LHCN-M2 (cell line): ENCODE data around the gene CXCL13. TPM values are rescaled to one million over a fixed set of nuclear protein-coding genes. Genes with fewer than 3 reads are reported as not detected.
"Not testable (repeated sequence)": the region's sequence is repeated elsewhere in the genome, so short reads cannot be mapped to it uniquely, and the experiment has no call there.

Source experiments
- DNase-seq: peaks from one replicate; pipeline ENCODE4 v3.0.0-alpha.2; 2012; ENCODE audit warnings: low read depth
- polyA plus RNA-seq: library from polyadenylated mRNA; unstranded; fragments of >200 nt; gene quantifications from one replicate; pipeline ENCODE4 v1.2.1, GENCODE V29; 2012; ENCODE audit warnings: missing spikeins
- total RNA-seq: library from RNA; depleted of rRNA; stranded (reverse); fragments of >200 nt; gene quantifications from 2 replicates; pipeline ENCODE4 v1.2.3, GENCODE V29; 2014; rRNA removed

CXCL13 gene, protein sequence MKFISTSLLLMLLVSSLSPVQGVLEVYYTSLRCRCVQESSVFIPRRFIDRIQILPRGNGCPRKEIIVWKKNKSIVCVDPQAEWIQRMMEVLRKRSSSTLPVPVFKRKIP
- not detected in 2 replicates for total RNA-seq
- polyA plus RNA-seq: not detected

DNA sequence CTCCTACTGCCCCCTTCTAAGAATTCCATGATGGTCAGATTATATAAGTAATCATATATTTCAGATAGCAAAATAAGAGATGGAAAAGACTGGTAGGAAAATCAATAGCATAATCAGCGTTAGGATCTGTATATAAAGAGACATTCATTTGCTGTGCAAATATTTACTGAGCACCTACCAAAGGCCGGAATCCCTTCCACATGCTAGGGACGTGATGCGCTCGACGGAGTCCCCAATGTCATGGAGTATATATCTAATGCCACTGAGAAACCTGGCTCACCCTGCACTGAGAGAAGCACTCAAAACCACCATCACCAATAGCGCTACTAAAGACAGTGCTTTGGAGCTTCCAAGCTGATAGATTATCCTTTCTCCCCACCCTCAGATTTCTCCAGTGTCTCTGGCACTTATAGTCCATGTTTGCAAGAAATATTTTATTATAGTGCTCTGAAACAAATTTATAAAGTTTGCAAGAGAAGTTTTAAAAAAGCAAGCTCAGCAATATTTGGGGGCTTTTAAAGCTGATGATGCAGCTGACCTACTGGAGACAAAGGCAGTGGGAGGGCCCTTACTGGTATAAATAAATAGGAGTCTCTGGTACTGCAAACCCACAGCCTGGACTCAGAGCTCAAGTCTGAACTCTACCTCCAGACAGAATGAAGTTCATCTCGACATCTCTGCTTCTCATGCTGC lies at the start of gene CXCL13:
CXCL13 (plus strand) TSS at position 611 of the 693 bp plus-strand sequence; CDS start at position 657, 46 bp downstream.
- DNase-seq: no peak

DNA sequence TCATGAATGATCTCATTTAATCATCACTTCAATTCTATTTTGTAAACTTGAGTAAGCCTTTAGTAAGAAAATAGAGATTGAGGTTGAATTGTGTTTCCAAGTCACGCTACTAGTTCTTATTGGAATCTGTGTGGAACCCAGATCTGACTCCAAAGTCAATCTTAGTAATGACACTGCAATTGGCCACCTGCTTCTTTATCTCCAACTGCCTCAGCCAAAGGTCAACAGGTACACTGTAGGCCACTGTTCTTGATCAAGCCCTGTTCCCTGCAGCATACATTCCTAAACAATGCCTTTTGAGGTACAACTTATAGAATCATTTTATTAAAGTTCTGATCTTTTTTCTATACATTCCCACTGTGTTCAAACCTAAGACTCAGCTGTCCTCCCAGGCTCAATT lies 45.5 kb upstream of the CXCL13 start:
- no peak for DNase-seq

DNA sequence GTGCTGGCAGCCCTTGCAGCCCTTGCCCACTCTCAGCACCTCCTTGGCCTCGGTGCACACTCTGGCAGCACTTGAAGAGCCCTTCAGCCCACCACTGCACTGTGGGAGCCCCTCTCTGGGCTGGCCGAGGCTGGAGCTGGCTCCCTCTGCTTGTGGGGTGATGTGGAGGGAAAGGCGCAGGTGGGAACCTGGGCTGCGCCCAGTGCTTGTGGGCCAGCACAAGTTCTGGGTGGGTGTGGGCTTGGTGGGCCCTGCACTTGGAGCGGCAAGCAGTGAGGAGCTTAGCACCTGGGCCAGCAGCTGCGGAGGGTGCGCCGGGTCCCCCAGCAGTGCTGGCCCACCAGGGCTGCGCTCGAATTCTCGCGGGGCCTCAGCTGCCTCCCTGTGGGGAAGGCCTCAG lies 43.9 kb upstream of the CXCL13 start:
- DNase-seq: not testable (repeated sequence)

DNA sequence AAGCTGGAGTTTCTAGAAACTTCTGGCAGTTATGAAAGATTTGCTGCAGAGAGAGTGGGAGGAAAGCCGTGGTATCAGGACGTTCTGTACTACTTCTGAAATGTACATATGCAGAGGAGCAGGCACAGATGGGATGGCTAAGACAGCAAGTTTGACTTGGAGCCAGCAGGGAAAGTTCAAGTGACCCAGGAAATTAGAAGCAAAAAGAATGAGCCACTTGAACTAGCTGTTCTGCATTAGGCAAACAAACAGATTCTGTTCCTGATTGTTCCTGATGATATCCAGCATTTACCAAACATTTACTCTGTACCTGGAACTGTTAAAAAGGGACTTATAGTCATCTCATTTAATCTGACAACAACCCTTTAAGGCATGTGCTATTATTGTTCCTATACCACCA lies 41.4 kb upstream of the CXCL13 start:
- peak; percentile 82 for DNase-seq

DNA sequence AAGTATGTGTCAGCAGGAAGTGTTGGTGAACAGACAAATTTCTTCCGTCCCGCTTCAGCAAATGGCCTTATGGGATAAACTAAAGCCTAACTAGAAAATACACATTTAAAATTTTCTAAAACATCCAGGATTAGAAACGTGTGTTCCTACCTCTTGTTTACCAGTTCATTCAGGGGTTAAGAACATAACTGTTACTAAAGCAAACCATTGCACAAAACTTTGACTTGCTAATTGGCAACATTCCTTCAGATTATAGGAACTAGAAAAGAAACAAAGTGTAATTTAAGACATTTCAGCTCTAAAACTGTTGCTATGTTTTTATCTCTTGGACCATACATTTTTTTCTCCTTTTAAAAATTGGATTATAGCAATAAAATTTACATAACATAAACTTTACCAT lies 39.5 kb upstream of the CXCL13 start:
- DNase-seq: peak; percentile 7

DNA sequence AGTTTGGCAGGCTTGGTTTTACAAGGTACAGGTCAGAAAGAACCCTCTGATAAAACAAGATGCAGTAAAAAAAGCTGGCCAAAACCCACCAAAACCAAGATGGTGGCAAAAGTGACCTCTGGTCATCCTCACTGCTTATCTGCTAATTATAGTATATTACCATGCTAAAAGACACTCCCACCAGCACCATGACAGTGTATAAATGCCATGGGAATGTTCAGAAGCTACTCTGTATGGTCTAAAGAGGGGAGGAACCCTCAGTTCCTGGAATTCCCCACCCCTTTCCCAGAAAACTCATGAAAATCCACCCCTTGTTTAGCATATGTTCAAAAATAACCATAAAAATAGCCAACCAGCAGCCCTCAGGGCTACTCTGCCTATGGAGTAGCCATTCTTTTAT lies 38.1 kb upstream of the CXCL13 start:
- DNase-seq: no peak

DNA sequence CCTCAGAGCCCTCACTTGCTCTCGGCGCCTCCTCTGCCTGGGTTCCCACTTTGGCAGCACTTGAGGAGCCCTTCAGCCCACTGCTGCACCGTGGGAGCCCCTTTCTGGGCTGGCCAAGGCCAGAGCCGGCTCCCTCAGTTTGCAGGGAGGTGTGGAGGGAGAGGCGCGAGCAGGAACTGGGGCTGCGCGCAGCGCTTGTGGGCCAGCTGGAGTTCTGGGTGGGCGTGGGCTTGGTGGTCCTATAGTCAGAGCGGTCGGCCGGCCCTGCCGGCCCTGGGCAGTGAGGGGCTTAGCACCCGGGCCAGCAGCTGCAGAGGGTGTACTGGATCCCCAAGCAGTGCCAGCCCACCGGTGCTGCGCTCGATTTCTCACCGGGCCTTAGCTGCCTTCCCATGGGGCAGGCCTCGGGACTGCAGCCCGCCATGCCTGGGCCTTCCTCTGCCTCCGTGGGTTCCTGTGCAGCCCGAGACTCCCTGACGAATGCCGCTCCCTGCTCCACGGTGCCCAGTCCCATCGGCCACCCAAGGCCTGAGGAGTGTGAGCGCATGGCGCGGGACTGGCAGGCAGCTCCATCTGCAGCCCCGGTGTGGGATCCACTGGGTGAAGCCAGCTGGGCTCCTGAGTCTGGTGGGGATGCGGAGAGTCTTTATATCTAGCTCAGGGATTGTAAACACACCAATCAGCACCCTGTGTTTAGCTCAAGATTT lies 35.0 kb upstream of the CXCL13 start:
- not testable (repeated sequence) for DNase-seq

DNA sequence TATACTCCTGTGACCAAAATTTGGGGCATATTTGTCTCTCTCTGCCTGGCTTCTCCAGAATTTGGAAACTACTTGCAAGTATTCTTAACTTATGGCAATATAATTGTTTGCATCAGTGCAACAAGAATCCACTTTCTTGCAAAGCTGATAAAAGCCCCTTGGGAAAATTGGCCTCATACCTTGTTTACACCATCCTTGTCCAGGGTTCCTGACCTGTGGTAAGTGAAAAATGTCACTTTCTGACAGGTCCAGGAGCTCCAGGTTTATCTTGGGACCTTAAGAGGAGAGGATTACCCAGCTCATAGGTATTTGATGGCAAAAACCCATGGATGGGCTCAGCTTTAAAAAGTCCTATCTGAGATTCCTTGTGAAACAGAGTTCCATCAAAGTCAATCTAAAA lies 29.3 kb upstream of the CXCL13 start:
- no peak for DNase-seq

DNA sequence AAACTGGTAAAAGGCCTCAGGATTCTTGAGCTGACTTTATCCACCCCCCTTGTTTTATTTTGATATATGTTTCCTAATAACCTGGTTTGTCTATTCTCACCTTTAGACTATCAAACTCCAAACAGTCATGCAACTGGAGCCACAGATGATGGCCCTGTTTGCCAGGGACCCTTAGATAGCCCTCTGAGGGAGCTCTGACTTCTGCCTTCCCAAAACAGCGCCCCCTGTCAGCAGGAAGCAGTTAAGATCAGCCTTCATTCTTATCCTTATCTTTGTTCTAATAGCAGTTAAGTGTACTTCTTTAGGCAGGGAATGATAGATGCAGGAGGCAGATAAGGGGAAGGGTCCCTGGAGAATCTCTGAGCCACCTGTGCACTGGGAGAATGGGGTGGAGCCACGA lies 27.5 kb upstream of the CXCL13 start:
- no peak for DNase-seq

DNA sequence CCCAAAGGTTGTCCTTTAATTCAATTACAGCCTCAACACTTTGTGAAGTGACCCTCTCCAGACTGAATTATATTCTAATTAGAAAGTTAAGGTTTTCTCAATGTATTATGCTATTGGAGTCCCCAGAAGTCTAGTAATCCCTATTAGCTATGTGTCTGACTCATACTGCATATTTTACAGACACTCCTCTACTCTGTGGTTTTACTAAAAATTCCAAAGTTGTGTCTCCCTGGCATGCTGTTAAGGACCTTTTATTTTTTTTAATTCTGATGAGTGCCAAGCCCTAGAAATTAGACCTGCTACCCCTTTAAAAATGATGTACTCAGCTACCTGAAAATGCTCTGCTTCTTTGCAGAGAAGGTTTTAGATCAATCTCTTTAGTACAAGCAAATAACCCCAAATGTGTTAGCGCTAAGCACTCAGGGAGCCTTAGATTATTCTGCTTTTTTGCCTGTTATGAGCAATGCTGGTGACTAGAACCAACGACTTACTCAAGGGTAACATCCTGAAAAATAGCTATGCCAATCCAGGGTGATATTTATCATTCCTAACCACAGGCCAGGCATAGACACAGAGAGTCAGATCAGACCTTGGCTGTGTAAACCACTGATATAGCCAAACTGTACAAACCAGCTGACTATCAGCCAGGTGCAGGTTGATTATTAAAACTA lies 26.1 kb upstream of the CXCL13 start:
- DNase-seq: peak; percentile 92

DNA sequence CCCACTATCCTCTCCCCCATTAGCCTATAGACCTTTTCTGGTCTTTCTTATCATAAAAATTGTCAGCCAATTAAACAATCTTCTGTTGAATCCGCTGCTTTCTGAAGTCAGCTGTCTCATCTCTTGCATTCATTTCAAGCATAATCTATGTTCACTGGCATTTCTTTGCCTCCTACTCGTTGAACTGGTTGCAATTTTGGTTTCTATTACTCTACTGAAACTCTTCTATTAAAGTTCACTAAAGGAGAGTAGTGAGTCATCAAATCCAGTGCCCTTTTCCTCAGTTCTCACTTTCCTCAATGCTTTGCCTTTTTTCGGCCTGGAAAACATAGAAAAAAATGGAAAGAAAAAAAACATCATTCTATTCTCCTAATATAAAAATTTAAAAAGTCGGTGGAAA lies 23.9 kb upstream of the CXCL13 start:
- DNase-seq: peak; percentile 49

DNA sequence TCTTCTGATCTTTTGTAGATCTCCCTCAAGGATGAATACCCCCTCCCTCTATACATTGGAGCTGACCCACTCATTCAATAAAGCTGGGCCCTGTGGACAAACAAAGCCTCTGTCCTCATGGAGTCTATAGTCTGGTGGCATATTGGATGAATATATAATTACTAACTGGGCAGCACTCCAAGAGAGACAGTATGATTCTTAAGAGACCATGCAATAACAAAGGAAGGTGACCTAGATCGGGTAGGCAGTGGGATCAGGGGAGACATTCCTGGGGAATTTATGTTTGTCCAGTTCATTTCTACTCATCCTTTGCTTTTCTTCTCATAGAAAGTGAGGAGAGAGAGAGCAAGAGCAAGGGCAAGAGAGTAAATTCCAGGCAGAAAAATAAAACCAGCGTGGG lies 23.5 kb upstream of the CXCL13 start:
- DNase-seq: peak; percentile 41

DNA sequence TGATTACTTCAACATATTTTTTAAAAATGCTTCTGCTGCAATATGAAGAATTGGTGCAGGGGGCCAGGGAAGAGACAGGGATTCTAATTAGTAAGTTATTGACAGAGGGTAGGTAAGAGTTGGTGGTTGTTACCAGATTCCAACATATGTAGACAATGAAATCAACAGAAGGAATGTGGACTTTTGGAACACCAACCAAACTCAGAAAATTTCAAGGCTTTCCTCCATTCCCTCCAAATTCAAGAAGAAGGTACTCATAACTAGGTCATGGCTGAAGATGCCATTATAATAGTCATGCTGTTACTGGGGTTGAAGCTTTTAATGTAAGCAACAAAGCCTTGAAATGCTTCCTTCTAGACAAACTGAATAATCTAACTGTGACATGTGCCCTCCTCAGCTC lies 22.9 kb upstream of the CXCL13 start:
- no peak for DNase-seq

DNA sequence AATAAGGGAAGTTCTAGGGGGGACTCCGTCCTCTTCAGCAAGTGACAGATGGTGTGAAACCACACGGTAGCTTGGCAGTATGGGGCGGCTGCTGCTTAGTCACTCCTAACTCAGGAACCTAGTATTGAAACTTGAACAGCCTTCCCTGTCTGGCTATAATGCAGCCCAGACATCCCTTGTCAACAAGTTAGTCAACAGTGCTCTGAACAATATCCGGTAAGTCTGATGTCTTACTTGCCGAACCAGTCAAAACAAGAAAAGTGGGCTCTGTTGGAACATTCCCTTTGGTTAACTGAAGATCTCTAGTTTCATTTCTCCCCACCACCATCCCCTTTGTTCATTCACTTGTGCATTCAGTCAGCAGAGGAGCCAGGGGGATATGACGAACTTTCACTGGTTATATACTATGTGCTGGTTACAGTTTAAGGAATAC lies 18.7 kb upstream of the CXCL13 start:
- peak; percentile 89 for DNase-seq

DNA sequence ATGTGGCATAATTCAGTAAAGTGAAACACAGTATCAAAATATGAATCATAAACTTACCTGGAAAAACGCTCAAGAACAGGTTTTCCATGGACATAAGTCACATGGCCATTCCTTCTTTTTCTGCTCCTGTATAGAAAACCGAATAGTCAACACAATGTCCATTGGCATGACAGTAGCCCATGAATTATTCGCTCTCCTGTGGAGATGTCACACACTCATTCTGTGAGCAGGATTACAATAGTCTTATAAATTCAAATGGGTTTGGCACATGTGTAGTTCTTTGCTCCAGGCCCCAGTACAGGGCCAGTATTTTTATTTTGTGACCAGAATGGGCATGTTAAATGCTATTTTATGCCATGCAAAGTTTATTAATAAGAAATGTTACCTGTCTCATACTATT lies 15.1 kb upstream of the CXCL13 start:
- no peak for DNase-seq

DNA sequence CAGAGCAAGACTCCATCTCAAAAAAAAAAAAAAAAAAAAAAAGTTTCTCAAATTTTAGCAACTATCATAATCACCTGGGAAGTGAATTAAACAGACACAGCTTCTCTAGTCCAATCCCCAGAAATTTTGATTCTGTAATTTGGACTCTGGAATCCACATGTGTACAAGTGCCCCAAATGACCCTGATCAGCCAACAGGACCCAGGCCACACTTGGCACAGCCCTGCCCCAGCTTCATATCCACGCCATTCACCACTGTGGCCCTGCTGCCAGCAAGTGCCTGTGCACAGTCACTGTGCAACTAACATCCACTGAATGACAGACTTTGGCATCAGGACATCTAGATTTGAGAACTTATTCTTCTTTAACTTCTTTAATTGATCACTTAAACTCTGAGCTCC lies 14.1 kb upstream of the CXCL13 start:
- DNase-seq: no peak

DNA sequence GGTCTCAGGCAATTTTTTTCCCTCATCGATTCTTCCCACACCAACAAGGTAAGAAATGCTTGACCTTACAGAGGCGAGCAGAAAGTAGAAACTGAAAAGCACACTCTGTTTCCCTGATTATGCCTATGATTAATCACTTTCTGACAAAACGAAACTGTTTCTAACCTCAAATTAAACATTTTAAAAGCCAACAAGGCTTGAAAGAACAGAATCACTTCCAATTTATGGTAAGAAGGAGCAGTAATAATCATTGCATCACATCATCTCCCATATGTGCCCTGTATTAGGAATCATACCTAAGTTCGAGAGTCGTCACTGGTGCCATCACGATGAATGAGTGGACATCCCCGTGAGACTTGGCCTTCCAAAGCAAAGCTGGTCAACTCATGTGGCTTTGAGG lies 12.5 kb upstream of the CXCL13 start:
- no peak for DNase-seq

DNA sequence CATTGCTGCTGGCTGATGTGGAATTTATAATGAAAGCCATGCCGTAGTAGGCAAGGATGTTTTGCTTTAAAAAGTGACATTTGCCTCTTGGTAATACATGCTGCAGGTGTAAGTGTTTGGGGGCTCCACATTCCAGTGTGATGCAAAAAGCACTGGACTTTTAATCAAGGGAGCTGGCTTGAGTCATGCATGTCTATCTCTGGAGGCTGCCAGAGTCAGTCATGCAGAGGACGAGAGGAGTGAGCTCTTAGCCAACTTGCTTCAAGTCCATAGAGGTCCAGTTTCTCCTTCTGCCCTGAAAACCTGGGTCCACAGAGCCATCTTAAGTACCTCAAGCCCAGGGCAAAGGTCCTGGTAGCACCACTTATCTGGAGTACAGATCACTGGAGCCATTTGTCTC lies 11.6 kb upstream of the CXCL13 start:
- no peak for DNase-seq

DNA sequence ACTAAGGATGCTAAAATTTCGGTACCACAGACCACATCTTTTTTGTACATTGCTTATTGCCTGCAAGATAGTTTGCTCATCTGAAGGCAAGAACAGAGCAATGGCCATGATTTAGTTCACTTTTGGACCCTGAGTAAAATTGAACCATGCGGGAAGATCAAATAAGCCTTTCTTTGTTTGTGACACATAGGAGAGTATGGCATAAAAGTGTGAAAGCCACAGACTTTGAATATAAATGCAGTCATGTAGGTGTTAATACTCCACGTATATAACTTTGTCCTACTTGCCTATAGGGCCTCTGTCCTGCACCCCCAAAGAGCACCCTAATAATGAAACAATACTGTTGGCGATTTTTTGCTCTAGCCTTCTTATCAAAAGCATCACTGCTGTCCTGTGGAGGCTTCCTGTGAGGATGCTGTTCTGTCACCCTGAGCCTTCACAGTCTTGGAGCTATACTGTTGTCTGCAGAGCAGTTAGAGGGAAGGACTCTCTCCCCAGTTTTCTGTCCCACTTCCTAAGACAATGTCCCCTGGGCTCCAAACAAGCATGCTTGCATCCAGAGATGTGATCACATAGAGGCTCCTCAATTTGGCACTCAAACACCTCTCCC lies 10.2 kb upstream of the CXCL13 start:
- DNase-seq: no peak

DNA sequence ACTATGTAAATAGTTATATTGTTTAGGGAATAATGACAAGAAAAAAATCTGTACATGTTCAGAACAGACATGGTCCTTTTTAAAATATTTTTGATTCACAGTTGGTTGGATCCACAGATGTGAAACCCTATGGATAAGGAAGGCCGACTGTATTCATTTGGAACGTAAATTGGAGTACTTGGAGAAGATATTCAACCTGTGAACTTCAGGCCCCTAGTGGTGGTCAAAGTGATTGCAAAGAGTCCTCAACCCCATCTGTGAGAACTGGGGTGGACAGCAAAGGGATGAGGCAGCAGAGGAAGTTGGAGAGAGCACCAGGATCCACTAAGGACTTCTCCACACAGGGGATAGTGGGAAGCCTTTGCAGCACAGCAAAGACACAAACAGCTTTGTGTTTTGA lies 6.2 kb upstream of the CXCL13 start:
- DNase-seq: peak; percentile 62

DNA sequence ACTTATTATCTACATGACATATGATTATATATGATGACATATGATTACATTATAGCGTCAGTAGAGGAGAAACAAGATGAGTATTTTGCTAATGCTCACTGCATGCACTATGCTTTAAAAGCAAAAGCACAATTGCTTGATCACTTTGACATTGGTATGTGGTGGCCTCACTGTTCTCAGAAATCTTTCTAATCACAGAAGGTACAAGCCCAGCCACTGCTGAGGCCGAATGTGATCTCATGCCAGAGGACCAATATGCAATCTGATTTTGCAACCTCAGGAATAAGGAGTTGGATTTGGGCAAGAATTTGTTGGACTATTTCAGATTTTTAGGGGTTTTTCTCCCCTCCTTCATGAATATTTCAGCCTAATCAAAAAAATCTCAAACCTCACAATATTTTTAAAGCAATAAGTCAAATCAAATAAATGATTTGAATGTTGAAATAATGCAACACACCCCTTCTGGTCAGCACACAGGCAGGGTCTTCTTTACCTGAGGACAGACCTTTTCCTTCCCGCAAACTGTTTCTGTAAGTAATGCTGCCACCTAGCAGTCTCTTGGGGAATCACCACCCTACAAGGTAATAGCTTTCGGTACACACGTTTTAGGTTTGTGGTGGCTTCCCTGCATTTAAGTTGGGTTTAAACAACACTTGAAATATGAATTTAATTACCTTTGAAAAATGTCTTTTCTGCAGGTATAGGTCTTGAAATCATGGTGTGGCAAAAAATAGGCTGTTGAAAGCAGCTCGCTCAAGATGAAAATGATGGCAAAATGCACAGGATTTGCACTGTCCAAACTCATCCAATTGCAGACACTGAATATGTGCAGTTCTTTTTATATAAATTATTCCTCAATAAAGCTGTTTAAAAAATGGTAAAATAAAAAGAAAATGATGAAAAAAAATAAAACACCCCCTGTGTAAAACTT lies 4.8 kb upstream of the CXCL13 start:
- peak; percentile 41 for DNase-seq
